OCI-LY7 (cell line): ENCODE data around the gene RRAS. TPM values are rescaled to one million over a fixed set of nuclear protein-coding genes. Genes with fewer than 3 reads are reported as not detected.
A peak's percentile ranks its signal among the peaks of the same experiment; 100 is the strongest.

ENCODE experiments used
- BruUV-seq: library from RNA; stranded (reverse); fragments of 400-500 nt; replicated peaks from 2 replicates; lab custom pipeline; 2021; lab: Mats Ljungman, UMichigan
- CTCF ChIA-PET: fragments of 300-600 bp; sonication (Branson Sonifier 250); formaldehyde crosslinking; loops from one replicate; lab custom pipeline; 2022; ENCODE audit warnings: antibody characterized with exemption; ENCODE audit not compliant: unreplicated experiment; lab: Charles Lee
- POLR2A ChIA-PET: fragments of 300-600 bp; sonication (Branson Sonifier 250); formaldehyde crosslinking; loops from one replicate; lab custom pipeline; 2022; ENCODE audit warnings: antibody characterized with exemption; lab: Charles Lee
- DNase-seq: peaks from one replicate; pipeline ENCODE4 v3.0.0-alpha.2; 2015; ENCODE audit warnings: low spot score
- H2AFZ ChIP-seq: fragments of 200-600 bp; sonication (generic), shearing (Covaris generic); 2 replicates; pipeline ENCODE4 v1.6.1; 2014; ENCODE audit warnings: mild to moderate bottlenecking, antibody characterized with exemption, low read length, moderate library complexity
- H3K27ac ChIP-seq: fragments of 200-600 bp; sonication (generic); 2 replicates; pipeline ENCODE4 v1.5.1; 2014; ENCODE audit warnings: mixed run types, low read depth, mild to moderate bottlenecking, moderate library complexity, low read length, inconsistent platforms; ENCODE audit not compliant: poor library complexity, severe bottlenecking
- H3K36me3 ChIP-seq: fragments of 200-600 bp; sonication (generic); 2 replicates; pipeline ENCODE4 v1.6.1; 2014; ENCODE audit warnings: mild to moderate bottlenecking, antibody characterized with exemption, low read length, moderate library complexity, mixed read lengths; ENCODE audit not compliant: insufficient read depth
- H3K4me1 ChIP-seq: fragments of 200-600 bp; sonication (generic); 2 replicates; pipeline ENCODE4 v1.5.1; 2014; ENCODE audit warnings: mild to moderate bottlenecking, low read length; ENCODE audit not compliant: insufficient read depth, poor library complexity, severe bottlenecking
- H3K4me2 ChIP-seq: fragments of 200-600 bp; sonication (generic); 2 replicates; pipeline ENCODE4 v1.6.1; 2014; ENCODE audit warnings: mild to moderate bottlenecking, low read length
- H3K4me3 ChIP-seq: fragments of 200-600 bp; sonication (generic); 2 replicates; pipeline ENCODE4 v1.5.1; 2014; ENCODE audit warnings: mild to moderate bottlenecking, low read depth, low read length; ENCODE audit not compliant: poor library complexity, severe bottlenecking
- H3K79me2 ChIP-seq: fragments of 200-600 bp; sonication (generic); 2 replicates; pipeline ENCODE4 v1.6.1; 2016; ENCODE audit warnings: low read depth, mild to moderate bottlenecking, low read length, moderate library complexity, mixed read lengths; ENCODE audit not compliant: insufficient read depth
- H3K9me2 ChIP-seq: fragments of 200-600 bp; sonication (generic); 2 replicates; pipeline ENCODE4 v1.6.1; 2016; ENCODE audit warnings: mild to moderate bottlenecking, low read length, mixed read lengths; ENCODE audit not compliant: insufficient read depth
- H3K9me3 ChIP-seq: fragments of 200-600 bp; sonication (generic); 2 replicates; pipeline ENCODE4 v1.6.1; 2014; ENCODE audit warnings: mild to moderate bottlenecking, mixed run types, low read length, mixed read lengths
- H4K20me1 ChIP-seq: fragments of 200-600 bp; sonication (generic); 2 replicates; pipeline ENCODE4 v1.6.1; 2014; ENCODE audit warnings: mild to moderate bottlenecking, antibody characterized with exemption, low read length, moderate library complexity, mixed read lengths; ENCODE audit not compliant: insufficient read depth
- EZH2phosphoT487 ChIP-seq: fragments of 200-600 bp; sonication (generic); IDR thresholded peaks from 2 replicates; pipeline ENCODE4 v1.6.1; 2018; ENCODE audit warnings: low read depth, borderline replicate concordance, mild to moderate bottlenecking, mixed run types, antibody characterized with exemption, low read length, moderate library complexity, mixed read lengths
- intact Hi-C: fragments of 100-400 bp; cut with micrococcal nuclease; formaldehyde crosslinking; loops from one replicate; pipeline ENCODE4 v1.10.0; 2022; ENCODE audit not compliant: unreplicated experiment
- total RNA-seq, 2 experiments: library from RNA; depleted of rRNA in 1 of 2; stranded (reverse); fragments of >200 nt in 1 of 2; shearing (Covaris generic) in 1 of 2; gene quantifications; 2 replicates each; pipeline ENCODE4 v1.2.3, GENCODE V29; 2014 to 2022
- TF ChIP-seq, protein P1 (sequence below): fragments of 200-600 bp; sonication (generic); conservative IDR thresholded peaks from 2 replicates; pipeline ENCODE4 v1.5.1; 2014; ENCODE audit warnings: mild to moderate bottlenecking, antibody characterized with exemption, low read length, moderate library complexity, mixed read lengths

Gene RRAS
- total RNA-seq, 2 experiments from 2014 or later: 4.7 to 5.5 TPM

DNA sequence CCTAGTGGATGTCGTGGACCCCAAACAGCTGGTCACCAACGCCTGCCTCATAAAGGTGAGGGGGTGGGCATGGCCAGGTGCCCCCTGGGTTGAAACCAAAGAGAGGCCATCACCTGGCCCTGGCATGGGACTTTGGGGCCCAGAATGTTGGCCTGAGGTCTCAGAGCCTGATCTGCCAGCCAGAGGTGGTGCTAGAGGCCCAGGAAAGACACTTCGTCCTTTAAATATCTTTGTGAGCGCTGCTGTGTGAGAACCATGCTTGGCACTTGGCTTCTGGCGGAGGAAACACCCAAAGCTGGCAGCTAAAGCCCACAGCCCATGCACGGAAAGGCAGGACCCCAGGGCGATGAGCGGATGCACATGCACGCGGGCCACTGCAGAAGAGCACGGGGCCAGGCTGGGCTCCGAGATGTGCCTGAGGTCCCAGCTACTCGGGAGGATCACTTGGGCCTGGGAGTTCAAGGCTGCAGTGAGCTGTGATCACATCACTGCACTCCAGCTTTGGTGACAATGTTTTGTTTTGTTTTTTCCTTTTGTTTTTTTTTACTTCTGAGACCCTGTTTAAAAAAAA, 45.1 kb upstream of the RRAS start:
- TF ChIP-seq EZH2phosphoT487: no peak
- TF ChIP-seq, protein P1, sequence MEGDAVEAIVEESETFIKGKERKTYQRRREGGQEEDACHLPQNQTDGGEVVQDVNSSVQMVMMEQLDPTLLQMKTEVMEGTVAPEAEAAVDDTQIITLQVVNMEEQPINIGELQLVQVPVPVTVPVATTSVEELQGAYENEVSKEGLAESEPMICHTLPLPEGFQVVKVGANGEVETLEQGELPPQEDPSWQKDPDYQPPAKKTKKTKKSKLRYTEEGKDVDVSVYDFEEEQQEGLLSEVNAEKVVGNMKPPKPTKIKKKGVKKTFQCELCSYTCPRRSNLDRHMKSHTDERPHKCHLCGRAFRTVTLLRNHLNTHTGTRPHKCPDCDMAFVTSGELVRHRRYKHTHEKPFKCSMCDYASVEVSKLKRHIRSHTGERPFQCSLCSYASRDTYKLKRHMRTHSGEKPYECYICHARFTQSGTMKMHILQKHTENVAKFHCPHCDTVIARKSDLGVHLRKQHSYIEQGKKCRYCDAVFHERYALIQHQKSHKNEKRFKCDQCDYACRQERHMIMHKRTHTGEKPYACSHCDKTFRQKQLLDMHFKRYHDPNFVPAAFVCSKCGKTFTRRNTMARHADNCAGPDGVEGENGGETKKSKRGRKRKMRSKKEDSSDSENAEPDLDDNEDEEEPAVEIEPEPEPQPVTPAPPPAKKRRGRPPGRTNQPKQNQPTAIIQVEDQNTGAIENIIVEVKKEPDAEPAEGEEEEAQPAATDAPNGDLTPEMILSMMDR: no peak
- ChIA-PET POLR2A (no interaction called here), CTCF (no interaction called here)
- no TSS peak for BruUV-seq
- Histone ChIP-seq H2AFZ (no peak overlapping the region), H4K20me1 (0 out of 2 replicates have a peak, but pooled peaks cover 6% of the 10 kb centered on the region), H3K4me1 (peaks cover 11% of the 10 kb centered on the region), H3K9me2 (no peaks in the 10 kb centered on the region), H3K4me2 (no peak overlapping the region), H3K27ac (no peak overlapping the region), H3K4me3 (no peak overlapping the region), H3K9me3 (no peaks in the 10 kb centered on the region), H3K79me2 (peaks cover 26% of the 10 kb centered on the region), H3K36me3 (peaks cover 97% of the 10 kb centered on the region)
- no peak for DNase-seq
- intact Hi-C loops: no loop called here

DNA sequence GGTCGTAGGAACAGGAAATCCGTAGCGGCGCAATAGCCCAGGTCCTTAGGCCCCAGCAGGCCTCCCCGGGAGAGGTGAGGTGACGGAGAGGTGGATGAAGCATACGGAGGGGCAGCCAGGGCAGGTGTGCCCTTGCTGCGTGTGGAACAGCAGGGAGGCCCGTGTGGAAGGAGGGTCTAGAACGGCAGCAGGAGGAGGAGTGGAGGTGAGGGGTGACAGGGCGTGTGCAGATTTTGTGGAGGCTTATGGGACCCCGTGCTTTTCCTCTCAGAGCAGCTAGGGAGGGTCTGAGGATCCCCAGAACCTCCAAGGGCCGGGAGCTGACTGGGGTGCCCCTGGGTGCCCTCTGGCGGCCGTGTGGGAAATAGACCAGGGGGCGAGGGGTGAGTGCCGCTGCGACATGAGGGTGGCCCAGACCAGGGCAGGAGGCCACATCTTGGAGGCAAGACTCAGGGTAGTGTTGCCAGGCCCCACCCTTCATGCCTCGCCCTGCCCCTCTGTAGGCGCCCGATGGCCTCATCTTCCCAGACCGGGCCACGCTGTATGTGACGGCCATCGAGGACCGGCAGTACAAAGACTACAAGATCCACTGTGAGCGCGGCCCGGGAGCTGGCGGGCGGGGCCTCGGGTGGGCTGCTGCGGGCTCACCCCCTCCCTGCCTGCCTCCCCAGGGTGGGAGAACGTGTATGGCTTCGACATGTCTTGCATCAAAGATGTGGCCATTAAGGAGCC, 44.5 kb upstream of the RRAS start:
- ChIA-PET CTCF (no interaction called here), POLR2A (no interaction called here)
- intact Hi-C loops: no loop called here
- no peak overlapping the region for H3K4me3 ChIP-seq
- peaks cover 18% of the 10 kb centered on the region for H3K4me1 ChIP-seq
- H4K20me1 ChIP-seq: 0 out of 2 replicates have a peak, but pooled peaks cover 6% of the 10 kb centered on the region
- peaks cover 32% of the 10 kb centered on the region for H3K79me2 ChIP-seq
- no TSS peak for BruUV-seq
- H3K4me2 ChIP-seq: no peak overlapping the region
- no peaks in the 10 kb centered on the region for H3K9me3 ChIP-seq
- no peak overlapping the region for H2AFZ ChIP-seq
- H3K9me2 ChIP-seq: no peaks in the 10 kb centered on the region
- TF ChIP-seq EZH2phosphoT487: no peak
- TF ChIP-seq, protein P1: peak; percentile 71
- no peak overlapping the region for H3K27ac ChIP-seq
- H3K36me3 ChIP-seq: peaks cover 97% of the 10 kb centered on the region
- no peak for DNase-seq

DNA sequence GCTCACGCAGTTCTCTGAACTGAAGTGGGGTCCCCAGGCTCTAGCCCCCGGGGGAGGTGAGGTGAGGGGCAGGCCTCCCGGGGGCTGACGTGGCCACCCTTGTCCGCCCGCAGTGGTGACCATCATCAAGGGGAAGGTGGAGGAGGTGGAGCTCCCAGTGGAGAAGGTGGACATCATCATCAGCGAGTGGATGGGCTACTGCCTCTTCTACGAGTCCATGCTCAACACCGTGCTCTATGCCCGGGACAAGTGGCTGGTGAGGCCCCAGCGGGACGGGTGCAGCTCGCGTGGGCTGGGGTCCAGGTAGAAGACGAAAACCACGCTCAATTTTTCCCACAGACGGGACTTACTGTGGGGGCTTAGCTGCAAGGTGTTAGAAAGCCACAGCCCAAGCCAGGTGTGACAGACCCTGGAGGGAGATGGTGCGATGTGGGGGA, 43.9 kb upstream of the RRAS start:
- H3K36me3 ChIP-seq: peaks cover 95% of the 10 kb centered on the region
- peaks cover 23% of the 10 kb centered on the region for H3K4me1 ChIP-seq
- ChIA-PET POLR2A (no interaction called here), CTCF (no interaction called here)
- H2AFZ ChIP-seq: no peak overlapping the region
- H3K27ac ChIP-seq: no peak overlapping the region
- DNase-seq: no peak
- TF ChIP-seq EZH2phosphoT487: no peak
- TF ChIP-seq, protein P1: no peak
- no TSS peak for BruUV-seq
- intact Hi-C loops: no loop called here
- 0 out of 2 replicates have a peak, but pooled peaks cover 10% of the 10 kb centered on the region for H4K20me1 ChIP-seq
- H3K79me2 ChIP-seq: peaks cover 38% of the 10 kb centered on the region
- no peaks in the 10 kb centered on the region for H3K9me2 ChIP-seq
- H3K9me3 ChIP-seq: no peaks in the 10 kb centered on the region
- no peak overlapping the region for H3K4me2 ChIP-seq
- H3K4me3 ChIP-seq: no peak overlapping the region
